GM23338 (cell line): ENCODE data around the gene FAM117A. TPM values are rescaled to one million over a fixed set of nuclear protein-coding genes. Genes with fewer than 3 reads are reported as not detected.
A peak's percentile ranks its signal among the peaks of the same experiment; 100 is the strongest.

Experiments
- ATAC-seq: fragments of 200-7000 bp; cut with Tn5 transposase; 3 replicates; pipeline ENCODE4 v1.9.1; 2020
- DNase-seq: peaks from one replicate; pipeline ENCODE4 v3.0.0-alpha.2; 2015; ENCODE audit warnings: low spot score
- H2AFZ ChIP-seq: fragments of 200-600 bp; sonication (generic); 2 replicates; pipeline ENCODE4 v1.8.0; 2016; ENCODE audit warnings: antibody characterized with exemption, mild to moderate bottlenecking, moderate library complexity
- H3F3A ChIP-seq: fragments of 200-600 bp; sonication (generic); replicated peaks from 2 replicates; pipeline ENCODE4 v1.8.0; 2017; ENCODE audit warnings: antibody characterized with exemption, mixed run types, low read depth
- H3K27ac ChIP-seq: fragments of 200-600 bp; sonication (generic); 2 replicates; pipeline ENCODE4 v1.6.1; 2016; ENCODE audit warnings: low read depth
- H3K27me3 ChIP-seq: fragments of 200-600 bp; sonication (generic); 2 replicates; pipeline ENCODE4 v1.8.0; 2016; ENCODE audit warnings: mild to moderate bottlenecking, mixed run types, moderate library complexity; ENCODE audit not compliant: insufficient read depth
- H3K36me3 ChIP-seq: fragments of 200-600 bp; sonication (generic); 2 replicates; pipeline ENCODE4 v1.8.0; 2016; ENCODE audit warnings: mild to moderate bottlenecking; ENCODE audit not compliant: insufficient read depth
- H3K4me1 ChIP-seq: fragments of 200-600 bp; sonication (generic); 2 replicates; pipeline ENCODE4 v1.8.0; 2016; ENCODE audit warnings: mild to moderate bottlenecking, moderate library complexity; ENCODE audit not compliant: insufficient read depth
- H3K4me2 ChIP-seq: fragments of 200-600 bp; sonication (generic); 2 replicates; pipeline ENCODE4 v1.7.1; 2017; ENCODE audit warnings: mixed run types
- H3K4me3 ChIP-seq: fragments of 200-600 bp; sonication (generic); 2 replicates; pipeline ENCODE4 v1.6.1; 2016; ENCODE audit warnings: mixed run types
- H3K79me2 ChIP-seq: fragments of 200-600 bp; sonication (generic); replicated peaks from 2 replicates; pipeline ENCODE4 v1.8.0; 2017; ENCODE audit warnings: mild to moderate bottlenecking; ENCODE audit not compliant: insufficient read depth
- H3K9me2 ChIP-seq: fragments of 200-600 bp; sonication (generic); 2 replicates; pipeline ENCODE4 v1.8.0; 2017; ENCODE audit not compliant: insufficient read depth
- H4K20me1 ChIP-seq: fragments of 200-600 bp; sonication (generic); replicated peaks from 2 replicates; pipeline ENCODE4 v1.8.0; 2017; ENCODE audit warnings: mild to moderate bottlenecking; ENCODE audit not compliant: insufficient read depth
- H3K27ac Mint-ChIP-seq: 2 replicates; pipeline ENCODE4 v1.8.0; 2020; ENCODE audit warnings: inconsistent platforms, mild to moderate bottlenecking, moderate library complexity, mixed read lengths
- H3K27me3 Mint-ChIP-seq: 3 replicates; pipeline ENCODE4 v1.8.0; 2022; ENCODE audit warnings: low read depth, mild to moderate bottlenecking, moderate library complexity, mixed read lengths, inconsistent platforms; ENCODE audit not compliant: insufficient read depth, poor library complexity
- H3K36me3 Mint-ChIP-seq: 3 replicates; pipeline ENCODE4 v1.8.0; 2021; ENCODE audit warnings: low read depth, mild to moderate bottlenecking, inconsistent platforms, moderate library complexity, mixed read lengths
- H3K4me1 Mint-ChIP-seq: 3 replicates; pipeline ENCODE4 v1.8.0; 2020; ENCODE audit warnings: mild to moderate bottlenecking, inconsistent platforms, mixed read lengths
- H3K4me3 Mint-ChIP-seq: 3 replicates; pipeline ENCODE4 v1.8.0; 2021; ENCODE audit warnings: moderate library complexity, mild to moderate bottlenecking, inconsistent platforms, mixed read lengths
- H3K9me3 Mint-ChIP-seq: 3 replicates; pipeline ENCODE4 v1.8.0; 2020; ENCODE audit warnings: moderate library complexity, mild to moderate bottlenecking, inconsistent platforms, mixed read lengths
- CREB1 ChIP-seq: fragments of 250-450 bp; sonication (Bioruptor Pico); IDR thresholded peaks from 2 replicates; pipeline ENCODE4 v1.5.0; 2020; ENCODE audit warnings: low read depth, mild to moderate bottlenecking, moderate library complexity
- EZH2 ChIP-seq: fragments of 200-600 bp; sonication (generic); IDR thresholded peaks from one replicate; pipeline ENCODE4 v1.8.0; 2017; ENCODE audit warnings: antibody characterized with exemption, mild to moderate bottlenecking, low read depth; ENCODE audit not compliant: unreplicated experiment
- NANOG ChIP-seq: IDR thresholded peaks from 2 replicates; pipeline ENCODE4 v1.6.1; 2016; ENCODE audit warnings: antibody characterized with exemption, borderline replicate concordance
- POLR2AphosphoS5 ChIP-seq: IDR thresholded peaks from 2 replicates; pipeline ENCODE4 v1.6.1; 2016; ENCODE audit warnings: antibody characterized with exemption, low read depth
- STAT1 ChIP-seq: IDR thresholded peaks from one replicate; pipeline ENCODE4 v1.6.1; 2016; ENCODE audit warnings: antibody characterized with exemption; ENCODE audit not compliant: unreplicated experiment
- ZNF331 ChIP-seq: fragments of 250-450 bp; sonication (Bioruptor Pico); IDR thresholded peaks from 2 replicates; pipeline ENCODE4 v1.5.0; 2020; ENCODE audit warnings: low read depth, mild to moderate bottlenecking, moderate library complexity
- long read RNA-seq: library from polyadenylated mRNA; unstranded; transcript quantifications from one replicate; pipeline ENCODE4 v2.0.0, GENCODE V29; 2020; ENCODE audit not compliant: unreplicated experiment
- polyA plus RNA-seq: library from polyadenylated mRNA; unstranded; fragments of >200 nt; fragmentation: Nextera tagmentation; extraction: Ambion mirVana; gene quantifications from 2 replicates; pipeline ENCODE4 v1.2.1, GENCODE V29; 2016
- total RNA-seq: library from RNA; depleted of rRNA; stranded (reverse); fragments of >200 nt; shearing (Covaris generic); gene quantifications from 2 replicates; pipeline ENCODE4 v1.2.3, GENCODE V29; 2014; rRNA removed
- TF ChIP-seq, protein P1 (sequence below), 2 experiments: fragments of 200-600 bp in 1 of 2; sonication (generic) in 1 of 2; conservative IDR thresholded peaks; 2 replicates each; pipeline versions ENCODE4 v1.5.1 to v1.6.1; 2016 to 2017; ENCODE audit warnings: antibody characterized with exemption in 2 of 2, low read depth in 2 of 2, mild to moderate bottlenecking in 2 of 2, moderate library complexity in 1 of 2
- TF ChIP-seq, protein P2 (sequence below): IDR thresholded peaks from 2 replicates; pipeline ENCODE4 v1.6.1; 2016; ENCODE audit warnings: antibody characterized with exemption

Gene FAM117A, protein sequence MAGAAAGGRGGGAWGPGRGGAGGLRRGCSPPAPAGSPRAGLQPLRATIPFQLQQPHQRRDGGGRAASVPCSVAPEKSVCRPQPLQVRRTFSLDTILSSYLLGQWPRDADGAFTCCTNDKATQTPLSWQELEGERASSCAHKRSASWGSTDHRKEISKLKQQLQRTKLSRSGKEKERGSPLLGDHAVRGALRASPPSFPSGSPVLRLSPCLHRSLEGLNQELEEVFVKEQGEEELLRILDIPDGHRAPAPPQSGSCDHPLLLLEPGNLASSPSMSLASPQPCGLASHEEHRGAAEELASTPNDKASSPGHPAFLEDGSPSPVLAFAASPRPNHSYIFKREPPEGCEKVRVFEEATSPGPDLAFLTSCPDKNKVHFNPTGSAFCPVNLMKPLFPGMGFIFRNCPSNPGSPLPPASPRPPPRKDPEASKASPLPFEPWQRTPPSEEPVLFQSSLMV
- total RNA-seq (21.4 and 46.4 TPM in 2 replicates), polyA plus RNA-seq (19.8 and 21.3 TPM in 2 replicates)
- long read RNA-seq: 0 reads

DNA sequence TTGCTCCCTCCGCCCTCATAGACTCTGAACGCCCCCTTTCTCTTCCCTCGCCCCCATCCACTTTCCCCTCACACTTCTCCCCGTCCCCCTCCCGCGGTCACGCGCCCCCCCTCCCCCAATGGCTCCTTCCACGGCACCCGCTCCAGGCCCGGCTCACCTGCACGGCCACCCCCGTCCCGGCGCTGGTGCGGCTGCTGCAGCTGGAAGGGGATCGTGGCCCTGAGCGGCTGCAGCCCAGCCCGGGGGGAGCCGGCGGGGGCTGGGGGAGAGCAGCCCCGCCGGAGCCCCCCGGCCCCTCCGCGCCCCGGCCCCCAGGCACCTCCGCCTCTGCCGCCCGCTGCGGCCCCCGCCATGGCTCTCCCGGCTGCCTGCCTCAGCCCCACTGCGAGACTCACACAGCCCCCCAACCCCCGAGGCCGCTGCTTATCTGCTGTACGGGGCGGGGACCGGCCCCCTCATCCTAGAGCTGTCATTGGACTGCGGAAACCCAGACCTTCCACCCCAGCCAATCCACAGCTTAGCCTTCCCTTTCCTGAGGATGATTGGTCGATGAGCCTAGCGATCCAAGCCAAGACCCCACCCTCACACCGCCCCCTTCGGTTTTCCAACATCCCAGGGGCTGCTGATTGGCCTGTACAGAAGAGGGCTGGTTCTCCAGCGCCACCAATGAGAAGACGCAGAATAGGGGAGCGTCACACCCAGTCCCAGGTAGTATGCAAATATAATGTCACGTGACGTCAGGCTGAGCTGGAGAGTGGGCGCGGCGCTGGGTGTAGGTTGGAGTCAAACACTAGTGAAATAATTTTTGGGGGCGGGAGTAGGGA, at the start of gene FAM117A:
Gene FAM117A (minus strand): TSS at position 397 of the 824 bp plus-strand sequence. CDS start 44 bp downstream, at position 353.
- Histone ChIP-seq H3K9me2 (no peaks in the 10 kb centered on the region), H2AFZ (peak within 1 kb of the TSS; percentile 1; the same call in 1 of the 2 replicates), H3F3A (no peaks in the 10 kb centered on the region), H4K20me1 (peaks cover 36% of the 10 kb centered on the region), H3K4me3 (peak within 1 kb of the TSS; percentile 78), H3K4me1 (peaks cover 33% of the 10 kb centered on the region), H3K27ac (no peak within 1 kb of the TSS), H3K36me3 (no peaks in the 10 kb centered on the region), H3K79me2 (peaks cover 45% of the 10 kb centered on the region), H3K27me3 (no peaks in the 10 kb centered on the region), H3K4me2 (peak within 1 kb of the TSS; percentile 86)
- Mint-ChIP-seq H3K9me3 (no peaks in the 10 kb centered on the region; the same call in 2 of the 3 replicates), H3K36me3 (no peaks in the 10 kb centered on the region; the same call in 2 of the 3 replicates), H3K4me3 (peak within 1 kb of the TSS; percentile 88), H3K27me3 (peaks cover 11% of the 10 kb centered on the region), H3K27ac (peak within 1 kb of the TSS; percentile 89), H3K4me1 (peaks cover 38% of the 10 kb centered on the region)
- ATAC-seq: peak; percentile 96
- TF ChIP-seq, protein P1, sequence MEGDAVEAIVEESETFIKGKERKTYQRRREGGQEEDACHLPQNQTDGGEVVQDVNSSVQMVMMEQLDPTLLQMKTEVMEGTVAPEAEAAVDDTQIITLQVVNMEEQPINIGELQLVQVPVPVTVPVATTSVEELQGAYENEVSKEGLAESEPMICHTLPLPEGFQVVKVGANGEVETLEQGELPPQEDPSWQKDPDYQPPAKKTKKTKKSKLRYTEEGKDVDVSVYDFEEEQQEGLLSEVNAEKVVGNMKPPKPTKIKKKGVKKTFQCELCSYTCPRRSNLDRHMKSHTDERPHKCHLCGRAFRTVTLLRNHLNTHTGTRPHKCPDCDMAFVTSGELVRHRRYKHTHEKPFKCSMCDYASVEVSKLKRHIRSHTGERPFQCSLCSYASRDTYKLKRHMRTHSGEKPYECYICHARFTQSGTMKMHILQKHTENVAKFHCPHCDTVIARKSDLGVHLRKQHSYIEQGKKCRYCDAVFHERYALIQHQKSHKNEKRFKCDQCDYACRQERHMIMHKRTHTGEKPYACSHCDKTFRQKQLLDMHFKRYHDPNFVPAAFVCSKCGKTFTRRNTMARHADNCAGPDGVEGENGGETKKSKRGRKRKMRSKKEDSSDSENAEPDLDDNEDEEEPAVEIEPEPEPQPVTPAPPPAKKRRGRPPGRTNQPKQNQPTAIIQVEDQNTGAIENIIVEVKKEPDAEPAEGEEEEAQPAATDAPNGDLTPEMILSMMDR (conservative IDR thresholded peaks at IDR 0.05; ENCODE audit: low read depth in 2 of 2): no peak
- TF ChIP-seq CREB1: peak; percentile 90
- no peak for TF ChIP-seq STAT1
- TF ChIP-seq, protein P2, sequence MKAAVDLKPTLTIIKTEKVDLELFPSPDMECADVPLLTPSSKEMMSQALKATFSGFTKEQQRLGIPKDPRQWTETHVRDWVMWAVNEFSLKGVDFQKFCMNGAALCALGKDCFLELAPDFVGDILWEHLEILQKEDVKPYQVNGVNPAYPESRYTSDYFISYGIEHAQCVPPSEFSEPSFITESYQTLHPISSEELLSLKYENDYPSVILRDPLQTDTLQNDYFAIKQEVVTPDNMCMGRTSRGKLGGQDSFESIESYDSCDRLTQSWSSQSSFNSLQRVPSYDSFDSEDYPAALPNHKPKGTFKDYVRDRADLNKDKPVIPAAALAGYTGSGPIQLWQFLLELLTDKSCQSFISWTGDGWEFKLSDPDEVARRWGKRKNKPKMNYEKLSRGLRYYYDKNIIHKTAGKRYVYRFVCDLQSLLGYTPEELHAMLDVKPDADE: no peak
- TF ChIP-seq NANOG: no peak
- TF ChIP-seq EZH2: no peak
- TF ChIP-seq POLR2AphosphoS5: peak; percentile 96
- no peak for TF ChIP-seq ZNF331 (CRISPR knock-in tag)
- peak; percentile 99 for DNase-seq

DNA sequence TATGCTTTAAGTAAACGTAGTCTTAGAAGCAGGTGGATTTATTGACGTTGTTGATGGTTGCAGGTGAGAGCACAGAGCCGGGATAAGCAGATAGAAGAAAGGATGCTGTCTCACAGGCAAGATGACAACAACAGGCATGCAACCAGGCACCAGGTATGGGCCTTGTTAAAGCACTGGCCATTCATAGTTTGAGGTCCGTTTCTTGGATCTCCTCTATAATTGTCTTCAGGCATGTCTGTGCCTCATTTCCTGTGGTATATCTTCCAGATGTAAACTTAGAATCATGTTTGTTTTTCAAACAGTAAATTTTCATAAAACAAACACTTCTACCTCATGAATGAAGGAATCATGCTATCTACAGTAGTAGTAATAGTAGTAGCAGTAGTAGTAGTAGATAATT, 45.1 kb upstream of the FAM117A start:
- peaks cover 9% of the 10 kb centered on the region; the same call in 1 of the 2 replicates for H3K36me3 ChIP-seq
- no peak overlapping the region for H2AFZ ChIP-seq
- H3F3A ChIP-seq: 0 out of 2 replicates have a peak, but pooled peaks cover under 1% of the 10 kb centered on the region
- peaks cover 48% of the 10 kb centered on the region for H3K79me2 ChIP-seq
- DNase-seq (no peak), ATAC-seq (no peak)
- H3K9me3 Mint-ChIP-seq: no peaks in the 10 kb centered on the region
- H3K27ac ChIP-seq: peak overlapping the region; percentile 20; the same call in 1 of the 2 replicates
- no peaks in the 10 kb centered on the region for H3K27me3 ChIP-seq
- H3K27ac Mint-ChIP-seq: no peak overlapping the region
- peaks cover 26% of the 10 kb centered on the region for H3K4me1 ChIP-seq
- H3K9me2 ChIP-seq: no peaks in the 10 kb centered on the region
- H3K4me2 ChIP-seq: no peak overlapping the region; the same call in 1 of the 2 replicates
- no peak overlapping the region for H3K4me3 ChIP-seq
- H4K20me1 ChIP-seq: no peaks in the 10 kb centered on the region
- H3K4me3 Mint-ChIP-seq: no peak overlapping the region
- peaks cover 29% of the 10 kb centered on the region for H3K4me1 Mint-ChIP-seq
- H3K36me3 Mint-ChIP-seq: peaks cover 67% of the 10 kb centered on the region
- peaks cover 4% of the 10 kb centered on the region for H3K27me3 Mint-ChIP-seq
- TF ChIP-seq, protein P1 (conservative IDR thresholded peaks at IDR 0.05; ENCODE audit: low read depth in 2 of 2): no peak
- no peak for TF ChIP-seq NANOG
